ENCODE data around the gene SAP30L.

DNA sequence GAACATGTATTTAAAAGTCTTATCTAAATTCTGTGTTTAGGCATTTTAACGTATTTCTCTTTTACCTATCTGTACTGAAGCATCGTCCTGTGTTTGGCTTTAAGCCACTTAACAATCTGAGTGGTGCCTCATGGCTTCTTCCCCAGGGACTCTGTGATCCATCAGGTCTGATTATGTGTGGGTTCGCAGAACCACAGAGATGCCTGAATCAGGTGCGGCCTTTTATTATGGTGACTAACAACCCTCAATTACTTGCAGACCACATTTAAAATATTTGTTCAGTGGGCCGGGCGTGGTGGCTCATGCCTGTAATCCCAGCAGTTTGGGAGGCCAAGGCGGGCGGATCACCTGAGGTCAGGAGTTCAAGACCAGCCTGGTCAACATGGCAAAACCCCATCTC, 39.6 kb upstream of the SAP30L start:
- TF ChIP-seq RAD21 (IDR thresholded peaks at IDR 0.05; ENCODE audit: low read depth) (no peak), USF1 (IDR thresholded peaks at IDR 0.05) (no peak)

All from Ishikawa (cell line).